Measurements from ENCODE around the gene SLC5A9.
A peak's percentile ranks its signal among the peaks of the same experiment; 100 is the strongest.

The SLC5A9 gene

DNA sequence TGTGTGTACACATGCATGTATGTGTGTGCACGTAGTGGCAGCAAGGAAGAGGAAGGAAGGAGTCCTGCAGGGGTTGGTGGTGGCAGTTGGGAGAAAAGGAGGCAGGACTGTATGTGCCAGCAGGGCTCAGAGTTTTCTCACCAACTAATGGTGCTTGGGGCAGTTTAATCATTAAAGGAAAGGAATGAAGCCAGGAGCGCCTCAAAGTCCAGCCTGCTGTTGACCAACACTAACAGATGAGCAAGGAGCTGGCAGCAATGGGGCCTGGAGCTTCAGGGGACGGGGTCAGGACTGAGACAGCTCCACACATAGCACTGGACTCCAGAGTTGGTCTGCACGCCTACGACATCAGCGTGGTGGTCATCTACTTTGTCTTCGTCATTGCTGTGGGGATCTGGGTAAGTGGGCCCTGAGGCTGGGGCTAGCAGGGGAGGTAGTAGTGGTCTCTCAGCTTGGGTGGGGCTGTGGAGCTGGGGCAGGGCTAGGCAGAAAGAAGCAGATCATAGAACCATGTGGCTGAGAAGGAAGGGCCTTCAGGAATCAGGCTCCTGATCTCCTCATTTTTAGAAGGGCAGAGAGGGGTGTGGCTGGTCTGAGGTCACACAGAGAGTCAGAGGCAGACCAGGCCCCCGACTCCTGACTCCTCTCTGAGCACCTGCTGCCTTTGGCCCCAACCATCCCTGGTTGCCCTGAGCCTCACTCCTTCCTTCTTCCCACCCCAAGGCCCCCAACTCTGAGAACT is at the start of gene SLC5A9:
Gene SLC5A9 (plus strand): TSS at position 216 of the 742 bp plus-strand sequence. CDS start 21 bp downstream, at position 237.
- Mint-ChIP-seq H3K36me3 (peaks cover 0 to 2% of the 10 kb centered on the region in 2 donors), H3K9me3 (no peaks in the 10 kb centered on the region), H3K27ac (no peak within 1 kb of the TSS), H3K4me1 (peaks cover 0 to 4% of the 10 kb centered on the region in 2 donors), H3K27me3 (peaks cover 0 to 4% of the 10 kb centered on the region in 2 donors), H3K4me3 (no peak within 1 kb of the TSS)
- ATAC-seq (replicated peaks) (no peak), DNase-seq (no peak)

DNA sequence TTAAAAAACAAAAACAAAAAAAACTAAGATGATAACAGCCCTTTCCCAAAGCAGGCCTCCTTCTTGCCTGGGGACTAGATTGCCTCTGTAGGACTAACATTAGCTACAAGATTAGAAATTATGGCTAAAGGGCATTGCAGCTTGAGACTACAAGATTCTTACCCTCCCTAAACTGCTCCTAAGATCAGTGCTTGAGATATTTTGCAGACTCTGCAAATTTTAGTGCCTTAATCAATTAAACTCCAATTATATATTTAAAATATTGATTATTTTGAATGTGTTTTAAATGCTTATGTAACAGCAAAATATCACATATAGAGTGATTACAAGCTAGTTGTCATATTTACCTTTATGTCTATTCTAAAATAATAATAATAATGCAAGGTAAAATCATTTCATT is 47.4 kb upstream of the SLC5A9 start:
- peaks cover 32 to 45% of the 10 kb centered on the region in 2 donors for H3K27me3 Mint-ChIP-seq
- no peak for ATAC-seq (replicated peaks)
- H3K9me3 Mint-ChIP-seq, result peaks cover 9 to 11% of the 10 kb centered on the region in 2 donors
- DNase-seq, result no peak
- no peak overlapping the region for H3K27ac Mint-ChIP-seq
- no peaks in the 10 kb centered on the region for H3K4me1 Mint-ChIP-seq
- no peak overlapping the region for H3K4me3 Mint-ChIP-seq
- peaks cover 0 to 3% of the 10 kb centered on the region in 2 donors for H3K36me3 Mint-ChIP-seq

DNA sequence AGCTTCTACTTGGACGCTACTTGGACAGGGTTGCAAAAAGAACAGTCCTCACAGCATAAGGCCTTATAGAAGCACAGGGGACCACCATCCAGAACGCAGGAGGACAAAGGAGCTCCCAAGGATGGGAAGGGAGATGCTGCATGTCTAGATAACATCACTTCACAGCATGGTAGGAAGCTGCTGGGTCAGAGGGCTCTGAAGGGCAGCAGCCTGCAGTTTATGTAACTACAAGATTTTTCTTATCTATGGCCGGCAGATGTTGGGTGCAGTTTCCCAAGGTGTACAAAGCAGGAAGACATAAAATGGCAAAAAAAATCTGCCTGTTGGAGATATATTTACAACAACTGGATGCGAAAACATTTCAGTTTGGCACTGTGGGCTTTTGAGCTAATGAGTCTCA is 45.3 kb upstream of the SLC5A9 start:
- Mint-ChIP-seq H3K36me3 (no peaks in the 10 kb centered on the region), H3K4me3 (no peak overlapping the region)
- no peak for ATAC-seq (replicated peaks)

DNA sequence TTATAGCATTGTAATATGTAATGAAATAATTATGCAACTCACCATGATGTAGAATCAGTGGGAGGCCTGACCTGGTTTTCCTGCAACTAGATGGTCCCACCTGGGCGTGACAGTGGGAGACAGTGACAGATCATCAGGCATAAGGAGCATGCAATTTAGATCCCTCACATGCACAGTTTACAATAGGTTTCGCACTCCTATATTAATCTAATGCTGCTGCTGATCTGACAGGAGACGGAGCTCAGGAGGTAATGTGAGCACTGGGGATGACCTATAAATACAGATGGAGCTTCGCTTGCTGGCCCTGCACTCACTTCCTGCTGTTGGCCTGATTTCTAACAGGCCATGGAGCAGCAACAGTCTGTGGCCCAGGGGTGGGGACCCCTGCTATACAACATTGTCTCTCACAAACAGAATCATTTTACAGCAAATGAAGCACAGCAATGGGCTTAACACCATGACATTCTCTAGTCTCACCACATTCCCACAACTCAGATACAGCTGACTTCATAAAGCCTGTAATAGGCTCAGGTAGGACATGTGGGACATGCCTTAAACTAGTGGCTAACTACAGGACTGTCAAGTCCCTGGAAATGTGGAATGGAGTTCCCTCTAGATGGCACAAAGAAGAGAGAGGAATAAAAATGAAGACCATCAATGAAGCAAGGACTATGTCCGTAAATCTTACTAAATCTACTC is 40.7 kb upstream of the SLC5A9 start:
- no peak overlapping the region for H3K27ac Mint-ChIP-seq
- peaks cover 2 to 7% of the 10 kb centered on the region in 2 donors for H3K4me1 Mint-ChIP-seq
- peaks cover 21 to 26% of the 10 kb centered on the region in 2 donors for H3K27me3 Mint-ChIP-seq
- H3K9me3 Mint-ChIP-seq, result peaks cover 2 to 5% of the 10 kb centered on the region in 2 donors
- H3K4me3 Mint-ChIP-seq, result no peak overlapping the region
- DNase-seq (no peak), ATAC-seq (replicated peaks) (no peak)
- no peaks in the 10 kb centered on the region for H3K36me3 Mint-ChIP-seq

More for the DNA sequence above, 45.3 kb upstream of the SLC5A9 start:
- Mint-ChIP-seq H3K9me3 (peaks cover 3 to 4% of the 10 kb centered on the region in 2 donors), H3K4me1 (no peaks in the 10 kb centered on the region), H3K27me3 (peaks cover 18 to 33% of the 10 kb centered on the region in 2 donors), H3K27ac (no peak overlapping the region)
- DNase-seq, result no peak

DNA sequence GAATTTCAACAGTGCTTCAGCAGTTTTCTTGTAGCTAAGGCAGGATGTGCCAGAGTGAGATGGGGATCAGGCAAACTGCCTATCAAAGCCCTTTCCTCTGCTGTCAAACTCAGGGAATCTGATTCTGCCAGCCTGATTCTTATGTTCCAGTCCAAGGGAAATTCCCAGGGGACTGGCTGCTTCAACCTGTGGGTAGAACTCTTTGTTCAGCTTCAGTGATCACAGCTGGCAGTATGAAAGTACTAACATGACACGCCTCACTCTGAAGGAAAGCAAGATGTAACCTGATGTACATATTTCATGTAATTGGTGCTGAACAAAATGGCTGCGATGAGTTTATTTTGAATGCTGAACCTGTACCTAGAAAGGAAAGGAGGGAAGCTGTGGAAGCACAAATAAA is 40.1 kb upstream of the SLC5A9 start:
- peak in 1 of 2 donors; percentile 82 for ATAC-seq (replicated peaks)
- no peak overlapping the region for H3K27ac Mint-ChIP-seq

DNA sequence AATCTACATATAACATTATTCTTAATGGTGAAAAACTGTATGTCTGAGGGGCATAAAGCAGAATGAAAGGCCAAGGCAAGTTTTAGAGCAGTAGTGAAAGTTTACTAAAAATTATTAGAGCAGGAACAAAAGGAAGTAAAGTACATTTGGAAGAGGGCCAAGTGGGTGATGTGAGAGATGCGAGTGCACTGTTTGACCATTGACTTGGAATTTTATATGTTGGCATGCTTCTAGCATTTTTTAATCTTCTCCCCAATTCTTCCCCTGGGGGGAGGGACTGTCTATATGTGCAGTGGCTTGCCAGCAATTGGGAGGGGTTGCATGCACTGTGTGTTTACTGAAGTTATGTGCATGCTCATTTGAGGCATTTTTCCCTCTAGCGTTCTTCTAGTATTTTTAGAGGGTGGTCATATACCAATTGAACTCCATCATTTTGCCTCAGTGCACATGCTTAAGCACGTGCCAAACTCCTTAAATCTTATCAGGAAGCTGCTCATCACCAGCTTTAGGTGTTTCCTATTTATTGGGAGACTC is 36.1 kb upstream of the SLC5A9 start:
- Mint-ChIP-seq H3K36me3 (no peaks in the 10 kb centered on the region), H3K9me3 (peaks cover 15 to 16% of the 10 kb centered on the region in 2 donors), H3K27ac (no peak overlapping the region), H3K27me3 (peaks cover 26 to 28% of the 10 kb centered on the region in 2 donors), H3K4me3 (no peak overlapping the region), H3K4me1 (peaks cover 2 to 7% of the 10 kb centered on the region in 2 donors)
- ATAC-seq (replicated peaks), result no peak
- DNase-seq, result no peak

More for the DNA sequence above, 40.1 kb upstream of the SLC5A9 start:
- H3K9me3 Mint-ChIP-seq, result peaks cover 5 to 6% of the 10 kb centered on the region in 2 donors
- peaks cover 20% of the 10 kb centered on the region in 2 donors for H3K27me3 Mint-ChIP-seq
- peaks cover 2 to 7% of the 10 kb centered on the region in 2 donors for H3K4me1 Mint-ChIP-seq
- H3K36me3 Mint-ChIP-seq, result no peaks in the 10 kb centered on the region
- DNase-seq, result peak; percentile 5
- H3K4me3 Mint-ChIP-seq, result no peak overlapping the region

DNA sequence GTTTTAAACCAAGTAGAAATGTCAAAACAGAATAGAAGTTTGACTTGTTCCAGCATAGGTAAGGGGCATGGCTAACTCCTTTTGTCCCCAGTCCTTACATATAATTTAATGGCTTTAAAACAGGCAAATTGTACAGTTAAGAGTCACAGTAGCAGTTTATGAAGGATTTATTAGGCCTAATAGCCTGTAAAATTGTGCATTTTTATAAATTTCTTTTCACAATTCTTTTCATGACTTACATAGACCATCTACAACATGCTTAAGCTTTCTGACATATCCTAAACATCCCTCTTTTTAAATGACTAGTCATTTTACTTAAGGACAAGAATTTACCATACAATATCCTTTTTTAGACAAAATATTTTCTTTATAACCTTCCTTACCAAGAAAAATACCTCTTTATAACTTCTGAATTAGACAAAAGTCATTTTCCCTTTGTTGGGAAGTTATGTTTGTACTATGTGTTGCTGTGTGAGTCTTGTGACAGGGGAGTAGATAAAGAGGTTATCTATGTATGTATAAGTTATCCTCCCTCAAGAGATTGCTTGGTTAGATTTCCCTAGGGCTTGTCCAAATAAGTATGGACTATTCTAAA is 34.5 kb upstream of the SLC5A9 start:
- H3K9me3 Mint-ChIP-seq, result peaks cover 15 to 16% of the 10 kb centered on the region in 2 donors
- no peaks in the 10 kb centered on the region for H3K36me3 Mint-ChIP-seq
- DNase-seq (no peak), ATAC-seq (replicated peaks) (no peak)
- no peak overlapping the region for H3K4me3 Mint-ChIP-seq
- H3K4me1 Mint-ChIP-seq, result no peaks in the 10 kb centered on the region
- peaks cover 21 to 22% of the 10 kb centered on the region in 2 donors for H3K27me3 Mint-ChIP-seq
- H3K27ac Mint-ChIP-seq, result no peak overlapping the region

DNA sequence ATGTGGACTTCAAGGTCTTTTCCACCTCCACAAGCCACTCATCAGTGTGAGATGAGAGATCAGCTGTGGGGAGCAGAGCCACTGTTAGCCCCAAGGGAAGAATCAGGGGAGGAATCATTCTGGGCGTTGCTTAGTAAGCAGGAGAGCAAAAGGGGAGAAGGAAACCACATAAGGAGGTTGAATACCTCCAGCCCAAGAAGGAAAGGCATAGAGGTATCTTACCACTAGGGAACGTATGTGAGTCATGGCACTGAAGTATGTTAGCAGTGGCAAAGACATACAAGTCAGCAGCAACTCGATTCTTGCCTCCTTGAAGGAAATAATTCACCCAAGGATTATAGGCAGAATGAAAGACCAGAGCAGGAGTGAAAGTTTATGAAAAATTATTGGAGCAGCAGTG is 31.6 kb upstream of the SLC5A9 start:
- Mint-ChIP-seq H3K27ac (no peak overlapping the region), H3K4me1 (no peaks in the 10 kb centered on the region), H3K27me3 (peaks cover 17 to 23% of the 10 kb centered on the region in 2 donors), H3K36me3 (no peaks in the 10 kb centered on the region), H3K9me3 (peaks cover 15 to 16% of the 10 kb centered on the region in 2 donors), H3K4me3 (no peak overlapping the region)
- DNase-seq (no peak), ATAC-seq (replicated peaks) (no peak)

DNA sequence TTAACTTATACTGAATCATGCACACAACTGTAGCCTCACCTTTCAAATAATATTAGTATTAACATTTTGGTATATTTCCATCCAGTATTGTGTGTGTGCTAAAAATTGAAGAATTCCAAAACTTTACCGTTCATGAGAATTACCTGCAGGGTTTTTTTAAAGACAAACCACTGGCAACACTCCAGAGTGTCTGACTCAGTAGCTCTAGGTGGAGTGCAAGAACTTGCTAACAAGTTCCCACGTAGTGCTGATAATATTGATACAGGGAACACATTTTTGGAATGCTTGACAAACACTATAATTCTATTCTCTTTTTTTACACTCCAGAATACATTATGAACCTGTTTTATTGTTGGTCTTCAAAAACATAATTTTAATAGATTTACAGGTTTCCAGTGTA is 27.7 kb upstream of the SLC5A9 start:
- Mint-ChIP-seq H3K4me3 (no peak overlapping the region), H3K27me3 (peaks cover 6 to 23% of the 10 kb centered on the region in 2 donors), H3K4me1 (peaks cover 0 to 5% of the 10 kb centered on the region in 2 donors), H3K27ac (no peak overlapping the region), H3K9me3 (peaks cover 0 to 3% of the 10 kb centered on the region in 2 donors), H3K36me3 (no peaks in the 10 kb centered on the region)
- no peak for DNase-seq
- no peak for ATAC-seq (replicated peaks)

DNA sequence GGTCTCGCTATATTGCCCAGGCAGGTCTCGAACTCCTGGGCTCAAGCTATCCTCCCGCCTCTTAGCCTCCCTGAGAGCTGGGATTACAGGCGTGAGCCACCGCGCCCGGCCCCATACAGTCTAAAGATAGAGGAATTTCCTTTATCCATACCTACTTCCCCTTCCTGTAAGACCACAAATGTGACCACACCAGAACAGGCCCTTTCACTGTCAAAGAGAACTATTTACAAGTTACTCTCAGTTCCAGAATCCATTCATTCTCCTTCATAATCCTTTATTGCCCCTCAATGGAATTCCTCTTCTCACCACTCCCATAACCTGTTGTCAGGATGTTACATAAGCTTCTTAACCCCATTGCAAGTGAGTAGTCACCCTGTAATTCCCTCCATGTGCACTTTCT is 26.3 kb upstream of the SLC5A9 start:
- H3K4me1 Mint-ChIP-seq, result peaks cover 0 to 5% of the 10 kb centered on the region in 2 donors
- H3K9me3 Mint-ChIP-seq, result no peaks in the 10 kb centered on the region
- no peak overlapping the region for H3K4me3 Mint-ChIP-seq
- peak in 1 of 2 donors; percentile 33 for ATAC-seq (replicated peaks)
- no peaks in the 10 kb centered on the region for H3K36me3 Mint-ChIP-seq
- H3K27me3 Mint-ChIP-seq, result peaks cover 3 to 19% of the 10 kb centered on the region in 2 donors
- no peak overlapping the region for H3K27ac Mint-ChIP-seq
- no peak for DNase-seq

DNA sequence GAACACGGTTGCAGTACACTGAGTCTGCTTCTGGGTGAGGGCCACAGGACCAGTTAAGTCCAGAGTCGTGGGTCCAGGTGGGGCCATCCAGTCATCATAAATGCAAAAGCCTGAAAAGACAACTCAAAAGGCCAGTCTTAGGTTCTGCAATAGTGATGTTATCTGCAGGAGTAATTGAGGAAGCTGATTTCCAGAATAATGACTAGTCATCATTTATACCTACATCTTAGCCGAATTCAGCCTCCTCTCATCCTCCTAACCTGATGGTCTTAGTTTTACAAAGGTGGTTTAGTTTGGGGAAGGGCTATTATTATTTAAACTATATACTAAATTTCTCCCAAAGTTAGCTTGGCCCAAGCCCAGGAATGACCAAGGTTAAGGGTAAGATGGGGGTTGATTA is 23.5 kb upstream of the SLC5A9 start:
- DNase-seq (no peak), ATAC-seq (replicated peaks) (no peak)
- H3K9me3 Mint-ChIP-seq, result no peaks in the 10 kb centered on the region
- H3K27me3 Mint-ChIP-seq, result peaks cover 11 to 15% of the 10 kb centered on the region in 2 donors
- H3K4me1 Mint-ChIP-seq, result peaks cover 4 to 5% of the 10 kb centered on the region in 2 donors
- H3K36me3 Mint-ChIP-seq, result no peaks in the 10 kb centered on the region
- no peak overlapping the region for H3K4me3 Mint-ChIP-seq
- no peak overlapping the region for H3K27ac Mint-ChIP-seq

DNA sequence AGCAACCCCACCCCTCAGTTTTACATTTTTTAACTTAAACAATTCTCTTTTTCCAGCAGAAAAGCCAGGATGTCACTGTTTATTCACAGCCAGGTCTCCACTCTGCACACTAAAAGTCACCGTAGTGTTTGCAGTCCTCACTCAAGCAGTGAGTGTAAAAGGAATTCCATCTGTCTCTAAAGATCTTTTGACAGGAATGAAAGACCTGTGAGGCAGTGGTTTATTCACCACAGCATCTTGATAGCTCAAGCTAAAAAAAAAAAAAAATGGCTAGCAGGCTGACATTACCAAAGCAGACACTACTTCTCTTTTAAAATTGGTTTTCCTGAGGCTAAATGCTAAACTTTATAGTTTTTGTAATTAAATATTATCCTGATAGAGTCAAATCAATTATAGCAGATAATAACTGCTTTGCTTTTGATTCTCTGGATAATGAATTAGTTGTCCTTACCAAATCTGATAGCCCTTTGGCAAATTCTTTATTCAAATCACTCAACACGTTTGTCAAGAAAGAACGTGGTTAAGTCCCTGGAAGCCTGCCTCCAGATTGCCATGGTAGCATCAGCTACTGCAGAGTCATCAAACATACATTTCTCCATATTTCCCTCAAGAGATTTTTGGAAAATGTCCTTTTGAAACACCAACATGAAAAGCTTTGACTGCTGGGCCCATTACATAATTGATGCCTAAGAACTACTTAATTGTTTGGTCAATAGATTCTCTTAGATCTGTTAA is 22.2 kb upstream of the SLC5A9 start:
- Mint-ChIP-seq H3K4me1 (peaks cover 4 to 5% of the 10 kb centered on the region in 2 donors), H3K9me3 (no peaks in the 10 kb centered on the region), H3K27me3 (peaks cover 11 to 14% of the 10 kb centered on the region in 2 donors), H3K36me3 (no peaks in the 10 kb centered on the region), H3K27ac (no peak overlapping the region), H3K4me3 (no peak overlapping the region)
- ATAC-seq (replicated peaks), result no peak
- no peak for DNase-seq

DNA sequence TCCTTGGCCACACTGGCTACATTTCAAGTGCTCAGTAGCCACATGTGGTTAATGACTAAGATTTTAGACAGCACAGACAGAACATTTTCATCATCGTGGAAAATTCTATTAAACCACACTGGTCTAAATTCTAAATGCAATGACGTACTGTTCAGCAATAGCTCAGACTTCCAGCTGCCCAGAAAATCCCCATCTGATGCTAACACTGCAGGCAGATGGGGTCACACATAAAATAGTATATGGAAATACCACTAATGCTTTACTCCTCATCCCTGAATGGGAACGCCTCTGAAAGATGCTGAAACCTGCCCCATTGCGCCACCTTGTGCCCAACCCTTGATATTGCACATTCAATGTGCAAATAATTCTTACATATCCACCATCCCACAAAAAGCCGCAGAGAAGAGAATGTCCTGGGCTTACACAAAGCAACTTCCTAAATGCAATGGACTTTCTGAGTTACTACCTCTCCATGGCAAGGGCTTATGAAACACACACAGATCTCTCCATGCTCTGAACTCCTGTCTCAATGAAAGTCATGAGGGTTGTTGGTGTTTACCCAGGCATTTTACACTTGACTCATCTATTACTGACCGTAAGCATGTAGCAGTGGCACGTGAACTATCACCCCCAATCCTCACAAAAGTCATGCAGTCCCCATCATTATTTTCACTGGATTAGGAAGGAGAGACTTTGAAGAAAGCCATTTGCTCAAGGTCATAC is 20.3 kb upstream of the SLC5A9 start:
- Mint-ChIP-seq H3K27me3 (peaks cover 8 to 11% of the 10 kb centered on the region in 2 donors), H3K27ac (no peak overlapping the region), H3K9me3 (no peaks in the 10 kb centered on the region), H3K36me3 (no peaks in the 10 kb centered on the region), H3K4me3 (no peak overlapping the region), H3K4me1 (peaks cover 0 to 4% of the 10 kb centered on the region in 2 donors)
- peak; percentile 28 for DNase-seq
- ATAC-seq (replicated peaks), result peak; percentile 71 to 88
